Measurements from ENCODE around the gene HYDIN. TPM values are rescaled to one million over a fixed set of nuclear protein-coding genes. Genes with fewer than 3 reads are reported as not detected.

The HYDIN gene
- total and polyA plus RNA-seq, 4 experiments from 2014 or later = not detected

DNA sequence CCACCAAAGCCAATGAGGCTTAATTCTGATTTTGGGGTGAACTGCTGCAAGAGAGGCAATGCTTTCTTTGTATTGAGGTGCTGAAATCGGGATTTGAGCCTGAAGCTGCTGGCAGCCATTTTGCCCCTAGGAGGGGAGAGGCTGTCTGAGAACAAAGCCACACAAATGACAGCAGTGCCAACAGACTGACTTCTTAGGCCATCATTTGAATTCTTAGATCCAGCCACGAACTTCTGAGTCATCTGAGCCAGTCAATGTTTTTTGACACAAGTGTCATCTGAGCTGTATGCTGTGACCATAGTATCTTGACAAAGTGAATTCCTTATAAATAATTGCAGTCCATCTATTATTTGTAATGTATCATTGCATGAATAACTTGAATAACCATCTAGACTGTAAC lies 29.0 kb downstream of the HYDIN start:
- Mint-ChIP-seq H3K27me3 (peaks cover 9 to 13% of the 10 kb centered on the region in 2 donors), H3K36me3 (no peaks in the 10 kb centered on the region), H3K4me1 (no peaks in the 10 kb centered on the region), H3K9me3 (peaks cover 3 to 37% (median 28%) of the 10 kb centered on the region in 8 donors), H3K4me3 (no peak overlapping the region), H3K27ac (no peak overlapping the region)
- H3K4me3 ChIP-seq (ENCODE audit: low read length in 2 of 2) = no peak overlapping the region
- DNase-seq = no peak
- H3K9me3 ChIP-seq (ENCODE audit: control insufficient read depth in 1 of 2, low read length in 2 of 2) = no peaks in the 10 kb centered on the region
- ChIA-PET POLR2A (ENCODE audit: partially characterized antibody) (no interaction called here), CTCF (ENCODE audit: partially characterized antibody) (no interaction called here)
- no peaks in the 10 kb centered on the region for H3K4me1 ChIP-seq (ENCODE audit: insufficient read depth, low read length)
- intact Hi-C loops (cut with micrococcal nuclease) = no loop called here
- H3K27me3 ChIP-seq (ENCODE audit: insufficient read depth, low read length) = no peaks in the 10 kb centered on the region
- no peak overlapping the region for H3K27ac ChIP-seq (ENCODE audit: low read depth, low read length)
- no peaks in the 10 kb centered on the region for H3K36me3 ChIP-seq (ENCODE audit: insufficient read depth, low read length)

DNA sequence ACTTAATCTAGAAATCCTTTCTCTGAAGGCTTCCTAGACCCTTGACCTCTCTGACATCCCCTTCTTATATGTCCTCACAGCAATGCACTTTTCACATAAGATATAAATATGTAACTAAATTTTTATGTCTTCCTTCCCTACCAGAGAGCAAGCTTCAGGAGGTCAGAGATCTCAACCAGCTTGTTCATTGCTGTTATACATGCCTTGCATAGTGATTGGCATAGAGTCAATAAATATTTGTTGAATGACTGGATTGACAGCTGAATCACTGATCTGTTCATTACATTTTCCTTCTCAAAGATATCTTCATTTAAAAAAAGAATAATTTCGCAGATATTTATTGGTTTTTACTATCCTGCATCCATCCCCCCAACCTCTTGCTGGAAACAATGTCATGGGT lies 29.5 kb downstream of the HYDIN start:
- H3K9me3 Mint-ChIP-seq = peaks cover 3 to 33% (median 25%) of the 10 kb centered on the region in 8 donors
- intact Hi-C loops (cut with micrococcal nuclease) = no loop called here
- H3K27me3 ChIP-seq (ENCODE audit: insufficient read depth, low read length) = no peaks in the 10 kb centered on the region
- no peak for DNase-seq
- no peak overlapping the region for H3K27ac ChIP-seq (ENCODE audit: low read depth, low read length)
- no peak overlapping the region for H3K27ac Mint-ChIP-seq
- no peaks in the 10 kb centered on the region for H3K36me3 Mint-ChIP-seq
- H3K27me3 Mint-ChIP-seq = peaks cover 11 to 12% of the 10 kb centered on the region in 2 donors
- H3K4me1 Mint-ChIP-seq = no peaks in the 10 kb centered on the region
- ChIA-PET POLR2A (ENCODE audit: partially characterized antibody) (no interaction called here), CTCF (ENCODE audit: partially characterized antibody) (no interaction called here)
- H3K4me1 ChIP-seq (ENCODE audit: insufficient read depth, low read length) = no peaks in the 10 kb centered on the region
- H3K9me3 ChIP-seq (ENCODE audit: control insufficient read depth in 1 of 2, low read length in 2 of 2) = no peaks in the 10 kb centered on the region
- peak overlapping the region in 1 of 8 donors; percentile 31 for H3K4me3 Mint-ChIP-seq
- H3K36me3 ChIP-seq (ENCODE audit: insufficient read depth, low read length) = no peaks in the 10 kb centered on the region
- H3K4me3 ChIP-seq (ENCODE audit: low read length in 2 of 2) = no peak overlapping the region

DNA sequence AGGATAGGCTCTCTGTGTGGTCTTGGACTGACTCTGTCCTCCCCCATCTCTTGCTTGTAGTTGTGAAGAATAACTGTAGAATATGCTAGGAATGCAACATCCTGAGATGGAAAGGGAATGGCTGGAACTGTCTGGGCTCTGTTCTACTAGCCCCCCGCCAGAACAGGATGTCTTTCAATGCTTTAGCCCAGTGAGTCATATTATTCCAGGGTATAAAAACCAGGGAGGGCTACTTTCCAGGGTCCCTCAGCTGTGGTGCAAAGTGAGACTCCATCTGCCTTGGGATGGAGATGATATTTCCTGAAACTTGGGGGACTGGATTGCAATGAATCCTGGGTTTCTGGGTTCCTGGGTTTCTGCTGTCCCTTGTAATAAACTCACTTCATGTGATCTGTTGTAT lies 32.1 kb downstream of the HYDIN start:
- H3K9me3 ChIP-seq (ENCODE audit: control insufficient read depth in 1 of 2, low read length in 2 of 2) = no peaks in the 10 kb centered on the region
- Mint-ChIP-seq H3K9me3 (peaks cover 3 to 26% (median 18%) of the 10 kb centered on the region in 8 donors), H3K36me3 (no peaks in the 10 kb centered on the region), H3K27ac (no peak overlapping the region), H3K4me3 (no peak overlapping the region), H3K4me1 (no peaks in the 10 kb centered on the region), H3K27me3 (peaks cover 8 to 11% of the 10 kb centered on the region in 2 donors)
- CTCF ChIA-PET (ENCODE audit: partially characterized antibody) = no interaction called here
- no peaks in the 10 kb centered on the region for H3K27me3 ChIP-seq (ENCODE audit: insufficient read depth, low read length)
- POLR2A ChIA-PET (ENCODE audit: partially characterized antibody) = no interaction called here
- no peaks in the 10 kb centered on the region for H3K36me3 ChIP-seq (ENCODE audit: insufficient read depth, low read length)
- no peak for DNase-seq
- H3K27ac ChIP-seq (ENCODE audit: low read depth, low read length) = no peak overlapping the region
- intact Hi-C loops (cut with micrococcal nuclease) = no loop called here
- no peaks in the 10 kb centered on the region for H3K4me1 ChIP-seq (ENCODE audit: insufficient read depth, low read length)
- no peak overlapping the region for H3K4me3 ChIP-seq (ENCODE audit: low read length in 2 of 2)

DNA sequence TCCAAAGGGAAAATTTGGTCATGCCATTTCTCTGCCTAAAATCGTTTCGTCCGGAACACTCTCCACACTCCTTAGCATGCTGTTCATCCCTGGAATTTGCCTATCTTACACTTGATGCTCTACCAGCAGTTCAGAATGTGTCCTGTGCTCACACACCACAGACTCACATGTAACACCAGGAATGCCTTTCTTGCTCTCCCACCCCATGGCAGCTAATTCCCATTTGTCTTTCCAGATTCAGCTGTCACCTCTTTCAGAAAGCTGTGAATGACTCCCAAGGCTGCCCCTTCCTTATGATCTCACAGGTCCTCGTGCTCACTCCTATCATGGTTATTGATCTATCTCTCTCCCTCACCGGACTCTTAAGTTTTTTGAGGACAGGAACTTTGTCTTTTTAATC lies 38.1 kb downstream of the HYDIN start:
- H3K27ac Mint-ChIP-seq = no peak overlapping the region
- no peaks in the 10 kb centered on the region for H3K4me1 ChIP-seq (ENCODE audit: insufficient read depth, low read length)
- no peak overlapping the region for H3K4me3 Mint-ChIP-seq
- H3K27me3 ChIP-seq (ENCODE audit: insufficient read depth, low read length) = no peaks in the 10 kb centered on the region
- H3K27ac ChIP-seq (ENCODE audit: low read depth, low read length) = no peak overlapping the region
- POLR2A ChIA-PET (ENCODE audit: partially characterized antibody) = no interaction called here
- H3K4me1 Mint-ChIP-seq = no peaks in the 10 kb centered on the region
- DNase-seq = no peak
- no peaks in the 10 kb centered on the region for H3K36me3 Mint-ChIP-seq
- no peak overlapping the region for H3K4me3 ChIP-seq (ENCODE audit: low read length in 2 of 2)
- CTCF ChIA-PET (ENCODE audit: partially characterized antibody) = no interaction called here
- intact Hi-C loops (cut with micrococcal nuclease) = no loop called here
- no peaks in the 10 kb centered on the region for H3K9me3 ChIP-seq (ENCODE audit: control insufficient read depth in 1 of 2, low read length in 2 of 2)
- no peaks in the 10 kb centered on the region for H3K36me3 ChIP-seq (ENCODE audit: insufficient read depth, low read length)
- H3K27me3 Mint-ChIP-seq = peaks cover 5 to 7% of the 10 kb centered on the region in 2 donors
- H3K9me3 Mint-ChIP-seq = peaks cover 0 to 4% (median under 1%) of the 10 kb centered on the region in 8 donors

DNA sequence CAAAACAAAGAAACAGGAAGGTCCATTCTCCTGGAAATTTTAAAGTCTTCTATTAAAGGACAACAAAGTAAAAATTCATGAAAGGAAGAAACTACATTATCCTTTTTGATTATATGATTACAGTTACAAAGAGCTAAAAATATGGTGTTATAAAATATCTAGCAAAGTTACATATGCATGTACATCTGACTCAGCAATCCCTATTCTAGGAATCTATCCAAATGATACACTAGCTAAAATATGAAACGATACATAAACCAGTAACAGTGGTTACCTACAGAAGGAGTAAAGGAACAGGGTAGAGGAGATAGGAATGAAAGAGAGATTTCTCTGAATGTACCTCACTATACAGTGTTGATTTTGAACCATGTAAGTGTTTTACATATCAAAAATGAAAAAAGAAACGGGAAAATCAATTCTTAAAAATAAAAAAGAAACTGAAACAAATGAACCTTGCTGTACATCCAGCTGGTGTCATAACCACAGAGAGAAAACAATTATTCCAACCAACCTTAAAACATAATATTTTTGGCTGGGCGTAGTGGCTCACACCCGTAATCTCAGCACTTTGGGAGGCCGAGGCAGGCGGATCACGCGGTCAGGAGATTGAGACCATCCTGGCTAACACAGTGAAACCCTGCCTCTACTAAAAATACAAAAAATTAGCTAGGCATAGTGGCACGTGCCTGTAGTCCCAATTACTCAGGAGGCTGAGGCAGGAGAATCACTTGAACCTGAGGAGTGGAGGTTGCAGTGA lies 41.4 kb downstream of the HYDIN start:
- H3K4me3 ChIP-seq (ENCODE audit: low read length in 2 of 2) = no peak overlapping the region
- CTCF ChIA-PET (ENCODE audit: partially characterized antibody) = no interaction called here
- H3K27me3 Mint-ChIP-seq = peaks cover 4 to 7% of the 10 kb centered on the region in 2 donors
- H3K27ac Mint-ChIP-seq = no peak overlapping the region
- no peaks in the 10 kb centered on the region for H3K4me1 ChIP-seq (ENCODE audit: insufficient read depth, low read length)
- no peaks in the 10 kb centered on the region for H3K9me3 ChIP-seq (ENCODE audit: control insufficient read depth in 1 of 2, low read length in 2 of 2)
- no peak for DNase-seq
- no peaks in the 10 kb centered on the region for H3K36me3 Mint-ChIP-seq
- H3K36me3 ChIP-seq (ENCODE audit: insufficient read depth, low read length) = no peaks in the 10 kb centered on the region
- no peak overlapping the region for H3K4me3 Mint-ChIP-seq
- no peaks in the 10 kb centered on the region for H3K4me1 Mint-ChIP-seq
- no peaks in the 10 kb centered on the region for H3K27me3 ChIP-seq (ENCODE audit: insufficient read depth, low read length)
- H3K27ac ChIP-seq (ENCODE audit: low read depth, low read length) = no peak overlapping the region
- no peaks in the 10 kb centered on the region for H3K9me3 Mint-ChIP-seq
- POLR2A ChIA-PET (ENCODE audit: partially characterized antibody) = no interaction called here
- intact Hi-C loops (cut with micrococcal nuclease) = no loop called here

DNA sequence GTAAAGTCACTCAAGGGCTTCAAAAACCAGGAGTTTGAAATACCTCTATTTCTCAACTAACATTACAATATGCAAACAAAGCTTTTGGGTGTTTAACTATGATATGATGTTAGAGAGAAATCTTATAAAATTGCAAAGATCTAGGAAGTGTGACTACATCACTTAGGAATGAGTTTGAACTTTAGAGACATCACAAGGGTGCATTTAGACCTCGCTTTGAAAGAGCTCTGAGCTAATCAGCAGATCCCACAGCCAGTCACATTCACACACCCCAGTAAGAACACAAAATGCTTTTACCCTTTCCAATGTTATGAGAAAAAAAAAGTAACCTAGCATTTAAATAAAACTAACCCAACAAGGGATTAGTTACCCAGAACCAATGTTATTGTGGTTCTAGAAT lies 45.2 kb downstream of the HYDIN start:
- Histone ChIP-seq H3K9me3 (ENCODE audit: control insufficient read depth in 1 of 2, low read length in 2 of 2) (no peaks in the 10 kb centered on the region), H3K4me1 (ENCODE audit: insufficient read depth, low read length) (no peaks in the 10 kb centered on the region), H3K27ac (ENCODE audit: low read depth, low read length) (no peak overlapping the region), H3K27me3 (ENCODE audit: insufficient read depth, low read length) (no peaks in the 10 kb centered on the region), H3K4me3 (ENCODE audit: low read length in 2 of 2) (no peak overlapping the region), H3K36me3 (ENCODE audit: insufficient read depth, low read length) (no peaks in the 10 kb centered on the region)
- ChIA-PET POLR2A (ENCODE audit: partially characterized antibody) (no interaction called here), CTCF (ENCODE audit: partially characterized antibody) (no interaction called here)
- Mint-ChIP-seq H3K4me3 (no peak overlapping the region), H3K27ac (no peak overlapping the region), H3K9me3 (peaks cover 0 to 11% (median 6%) of the 10 kb centered on the region in 8 donors), H3K4me1 (peaks cover 0 to 1% (median under 1%) of the 10 kb centered on the region in 4 donors), H3K27me3 (peaks cover 3 to 9% of the 10 kb centered on the region in 2 donors), H3K36me3 (no peaks in the 10 kb centered on the region)
- intact Hi-C loops (cut with micrococcal nuclease) = no loop called here
- DNase-seq = no peak

DNA sequence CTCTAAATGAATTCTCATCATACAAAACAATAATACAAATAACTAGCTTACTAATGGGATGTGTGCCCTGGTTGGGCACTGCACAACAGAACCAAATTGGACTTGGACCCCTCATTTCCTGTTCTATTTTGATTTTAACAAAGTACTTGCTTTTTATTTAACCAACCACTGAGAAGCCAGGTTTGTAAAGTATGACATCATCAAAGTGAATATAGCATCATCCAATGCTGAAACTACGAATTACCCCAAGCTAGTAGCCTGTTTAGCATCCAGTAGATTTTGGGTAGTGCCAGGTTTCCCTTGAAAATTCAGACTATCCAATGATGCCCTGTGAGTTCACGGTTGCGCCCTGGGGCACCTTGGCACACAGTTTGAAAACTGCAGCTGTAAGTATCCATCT lies 51.0 kb downstream of the HYDIN start:
- H3K9me3 Mint-ChIP-seq = peaks cover 3 to 11% (median 6%) of the 10 kb centered on the region in 8 donors
- H3K27me3 Mint-ChIP-seq = peaks cover 9 to 17% of the 10 kb centered on the region in 2 donors
- no peak overlapping the region for H3K4me3 ChIP-seq (ENCODE audit: low read length in 2 of 2)
- no peaks in the 10 kb centered on the region for H3K27me3 ChIP-seq (ENCODE audit: insufficient read depth, low read length)
- H3K4me3 Mint-ChIP-seq = no peak overlapping the region
- H3K36me3 Mint-ChIP-seq = no peaks in the 10 kb centered on the region
- H3K4me1 ChIP-seq (ENCODE audit: insufficient read depth, low read length) = no peaks in the 10 kb centered on the region
- no peaks in the 10 kb centered on the region for H3K36me3 ChIP-seq (ENCODE audit: insufficient read depth, low read length)
- ChIA-PET POLR2A (ENCODE audit: partially characterized antibody) (no interaction called here), CTCF (ENCODE audit: partially characterized antibody) (no interaction called here)
- DNase-seq = no peak
- intact Hi-C loops (cut with micrococcal nuclease) = no loop called here
- H3K27ac ChIP-seq (ENCODE audit: low read depth, low read length) = no peak overlapping the region
- no peaks in the 10 kb centered on the region for H3K9me3 ChIP-seq (ENCODE audit: control insufficient read depth in 1 of 2, low read length in 2 of 2)
- peaks cover 0 to 3% (median 2%) of the 10 kb centered on the region in 4 donors for H3K4me1 Mint-ChIP-seq
- no peak overlapping the region for H3K27ac Mint-ChIP-seq

Measured in CD4-positive, alpha-beta memory T cell (primary cell).